GM21381 (cell line): ENCODE data around the gene TBC1D22A.

ENCODE experiments used
- ATAC-seq: cut with Tn5 transposase; IDR thresholded peaks from one replicate; pipeline ENCODE4 v1.9.1; 2021; ENCODE audit warnings: mild to moderate bottlenecking, moderate library complexity; ENCODE audit not compliant: unreplicated experiment

TBC1D22A gene

GRCh38 chr22:46737105-46737975 is 25.1 kb upstream of the TBC1D22A start:
- peak; percentile 30 for ATAC-seq

GRCh38 chr22:46737976-46738646 is 24.3 kb upstream of the TBC1D22A start, which contains the start of gene CERK:
Gene CERK (minus strand): TSS chr22:46738252. CDS start chr22:46738148, 104 bp downstream.
- peak; percentile 58 for ATAC-seq

DNA sequence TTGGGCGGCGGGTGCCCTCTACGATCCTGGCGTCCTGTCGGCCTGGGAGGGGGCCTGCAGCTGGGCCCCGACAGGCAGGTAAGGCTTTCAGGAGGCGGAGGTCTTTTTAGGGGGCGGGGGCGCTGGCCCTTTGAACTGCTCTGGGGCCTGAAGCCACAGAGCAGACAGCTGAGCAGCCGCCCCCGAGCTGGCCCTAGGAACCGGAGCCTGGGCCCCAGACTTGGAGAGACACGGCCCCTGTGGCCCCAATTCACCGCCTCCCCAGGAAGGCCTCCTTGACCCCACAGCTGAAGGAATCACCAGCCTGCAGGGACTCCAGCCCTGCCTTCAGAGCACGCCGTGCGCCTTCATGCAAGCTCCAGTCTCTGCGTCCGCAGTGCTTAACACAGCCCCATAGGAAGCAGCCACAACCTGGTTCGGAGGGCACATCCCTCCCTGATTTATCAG is 23.8 kb upstream of the TBC1D22A start:
- ATAC-seq = no peak

DNA sequence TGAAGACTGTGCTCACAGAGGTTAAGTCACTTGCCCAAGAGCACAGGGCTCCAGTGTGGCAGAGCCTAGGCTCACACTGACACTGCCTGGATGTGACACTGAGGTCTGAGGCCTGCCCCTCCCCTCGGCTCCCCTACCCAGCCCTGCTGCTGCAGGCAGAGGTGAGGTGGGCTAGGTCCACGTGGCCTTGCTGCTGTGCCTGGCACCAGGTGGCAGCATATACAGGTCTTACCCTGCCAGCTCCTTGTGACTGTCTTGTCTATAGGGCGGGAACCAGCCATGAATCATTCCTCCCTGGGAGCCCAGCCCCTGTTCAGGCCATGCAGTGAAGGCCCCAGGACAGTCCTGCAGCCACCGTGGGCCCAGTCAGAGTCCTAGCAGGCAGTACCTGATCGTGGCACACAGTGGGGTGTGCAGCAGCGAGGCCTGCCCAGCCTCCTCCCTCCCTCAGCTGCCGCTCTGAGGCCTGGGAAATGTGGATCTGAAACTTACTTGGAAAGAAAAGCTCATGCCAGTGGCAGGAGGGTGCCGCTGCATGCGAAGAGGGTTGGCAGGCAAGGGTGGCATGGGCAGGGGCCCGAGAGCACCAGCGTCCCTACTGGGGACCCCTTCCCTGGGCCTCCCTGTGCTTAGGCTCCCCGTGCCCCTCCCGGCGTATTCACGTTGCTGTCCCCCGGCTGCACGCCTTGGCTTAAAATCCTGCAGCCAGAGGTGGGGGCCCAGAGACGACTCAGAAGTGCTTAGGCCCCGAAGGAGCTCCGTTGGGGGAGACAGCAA is 23.2 kb upstream of the TBC1D22A start:
- ATAC-seq = no peak

DNA sequence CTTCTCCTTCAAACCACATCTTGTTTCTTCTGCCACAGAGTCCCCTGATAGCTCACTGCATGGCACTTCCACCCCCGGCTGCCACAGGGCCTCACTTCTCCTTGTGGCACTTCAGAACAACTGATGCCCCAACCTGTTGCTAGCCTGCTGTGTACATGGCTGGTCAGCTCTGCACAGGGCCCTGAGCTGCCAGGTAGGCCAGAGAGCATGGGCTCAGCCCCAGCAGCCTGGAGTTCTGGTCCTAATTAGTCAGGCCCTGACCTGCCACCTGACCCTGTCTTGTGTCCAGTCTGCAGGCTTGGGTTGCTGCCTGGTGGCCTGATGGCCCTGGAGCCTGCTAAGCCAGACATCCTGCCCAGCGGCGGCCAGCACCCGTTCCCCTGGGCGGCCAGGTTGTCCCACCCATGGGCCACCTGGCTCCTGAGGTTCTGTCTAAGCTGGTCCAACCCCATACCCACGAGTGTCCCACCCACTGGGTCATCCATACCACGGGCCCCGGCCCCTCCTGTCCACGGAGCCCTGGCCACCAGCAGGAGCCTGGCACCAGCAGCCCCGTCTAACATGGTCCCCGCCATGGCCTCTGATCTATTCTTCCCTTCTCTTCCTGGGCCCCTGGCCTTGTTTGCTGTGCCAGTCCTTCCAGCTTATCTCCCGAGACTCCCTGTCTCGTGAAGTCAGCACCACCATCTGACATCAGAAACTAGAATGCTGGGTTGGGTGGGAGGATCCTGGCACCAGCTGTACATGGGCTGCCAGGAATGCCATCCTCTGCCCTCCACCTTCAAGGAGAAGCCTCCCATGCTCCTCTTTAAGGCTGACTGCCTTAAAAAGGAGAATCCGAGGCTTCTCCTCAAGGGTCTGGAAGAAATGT is 21.3 kb upstream of the TBC1D22A start:
- ATAC-seq = no peak

GRCh38 chr22:46741974-46742519 is 20.4 kb upstream of the TBC1D22A start:
- no peak for ATAC-seq

GRCh38 chr22:46742576-46743221 is 19.8 kb upstream of the TBC1D22A start:
- ATAC-seq = no peak

- no peak for ATAC-seq
Measured at GRCh38 chr22:46744581-46744980, 17.9 kb upstream of the TBC1D22A start.

- no peak for ATAC-seq
Measured at GRCh38 chr22:46746192-46746591, 16.3 kb upstream of the TBC1D22A start.

GRCh38 chr22:46746620-46747019 is 15.8 kb upstream of the TBC1D22A start:
- ATAC-seq = no peak

DNA sequence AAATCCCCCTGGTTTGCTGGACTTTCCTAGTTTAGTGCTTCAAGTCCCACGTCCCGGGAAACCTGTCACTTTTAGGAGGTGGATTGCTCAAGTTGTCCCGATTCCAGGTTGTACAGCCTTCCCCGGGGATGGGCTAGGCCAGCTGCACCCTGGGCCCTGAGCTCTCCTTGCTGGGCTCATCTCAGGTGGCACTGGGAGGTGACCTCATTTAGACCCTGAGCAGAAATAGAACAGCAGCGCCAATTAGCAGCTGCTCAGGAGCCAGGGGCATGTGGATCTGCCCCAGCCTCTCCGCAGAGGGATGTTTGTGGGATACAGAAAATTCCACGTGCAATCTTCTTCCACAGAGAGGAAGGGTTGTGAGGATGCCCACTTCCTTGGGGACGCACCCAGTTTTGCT is 14.8 kb upstream of the TBC1D22A start:
- no peak for ATAC-seq

- ATAC-seq = no peak
Measured at GRCh38 chr22:46748206-46748907, 14.1 kb upstream of the TBC1D22A start.

- no peak for ATAC-seq
Measured at GRCh38 chr22:46748908-46749675, 13.4 kb upstream of the TBC1D22A start.

DNA sequence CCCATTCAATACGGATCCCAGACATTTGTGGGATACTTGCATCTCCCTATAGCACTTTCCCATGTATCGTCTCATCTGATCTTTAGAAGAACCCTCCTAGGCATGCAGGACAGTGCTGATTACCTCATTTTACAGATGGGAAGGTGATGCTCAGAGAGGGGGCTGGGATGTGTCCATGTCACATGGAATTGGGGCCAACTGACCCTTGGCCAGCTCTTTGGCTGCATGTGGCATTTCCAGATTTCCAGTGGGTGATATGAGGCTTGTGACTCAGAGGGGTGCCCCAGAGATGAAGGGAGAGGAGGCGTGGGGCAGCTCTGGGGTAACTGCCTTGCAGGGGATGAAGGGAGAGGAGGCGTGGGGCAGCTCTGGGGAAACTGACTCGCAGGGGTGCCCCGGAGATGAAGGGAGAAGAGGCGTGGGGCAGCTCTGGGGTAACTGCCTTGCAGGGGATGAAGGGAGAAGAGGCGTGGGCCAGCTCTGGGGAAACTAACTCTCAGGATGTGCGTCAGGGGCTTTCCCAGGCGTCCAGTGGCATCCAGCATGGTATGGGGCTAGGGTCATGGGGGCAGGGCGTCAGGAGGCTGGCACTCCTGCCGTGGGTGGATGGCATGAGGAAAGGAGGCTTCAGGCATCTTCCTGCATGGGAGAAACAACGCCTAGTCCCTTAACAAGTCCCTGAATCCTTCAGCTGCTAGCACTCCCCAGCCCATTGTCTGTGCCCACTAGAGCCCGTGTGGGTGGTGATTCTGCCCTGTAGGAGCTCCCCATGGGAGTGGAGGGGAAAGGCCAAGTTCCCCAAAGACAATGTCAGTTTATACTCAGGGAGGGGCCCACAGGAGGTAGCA is 12.5 kb upstream of the TBC1D22A start:
- no peak for ATAC-seq

- no peak for ATAC-seq
Measured at GRCh38 chr22:46750530-46750800, 12.0 kb upstream of the TBC1D22A start.

GRCh38 chr22:46750863-46751443 is 11.5 kb upstream of the TBC1D22A start:
- no peak for ATAC-seq

GRCh38 chr22:46752286-46752987 is 10.0 kb upstream of the TBC1D22A start:
- ATAC-seq = no peak
